ENCODE measurements around the gene TNFAIP8L1.

The TNFAIP8L1 gene

DNA sequence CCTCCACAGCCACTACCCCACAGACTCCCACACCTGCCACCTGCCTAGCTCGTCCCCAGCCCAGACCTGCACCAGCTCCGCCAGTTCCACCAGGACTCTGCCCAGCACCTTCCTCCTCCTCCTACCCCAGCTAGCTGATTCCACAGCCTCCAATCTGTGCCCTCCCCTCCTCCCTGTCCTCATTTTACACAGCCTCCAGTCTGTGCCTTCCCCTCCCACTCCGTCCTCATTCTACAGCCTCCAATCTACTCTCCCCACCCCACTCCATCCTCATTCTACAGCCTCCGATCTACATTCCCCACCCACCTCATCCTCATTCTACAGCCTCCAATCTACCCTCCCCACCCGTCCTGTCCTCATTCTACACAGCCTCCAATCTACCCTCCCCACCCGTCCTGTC lies 23.5 kb downstream of the TNFAIP8L1 start:
- TF ChIP-seq CTCF (IDR thresholded peaks at IDR 0.05; ENCODE audit: low read depth, low read length, missing control alignments): no peak
- H3K4me3 ChIP-seq (replicated peaks; ENCODE audit: low read depth, low read length): no peak overlapping the region
- no peak for DNase-seq (ENCODE audit: extremely low read depth, low read depth)

- no peak for DNase-seq (ENCODE audit: extremely low read depth, low read depth)
- no peak overlapping the region for H3K4me3 ChIP-seq (replicated peaks; ENCODE audit: low read depth, low read length)
- TF ChIP-seq CTCF (IDR thresholded peaks at IDR 0.05; ENCODE audit: low read depth, low read length, missing control alignments): no peak
Observed at GRCh38 chr19:4664642-4665041, 25.3 kb downstream of the TNFAIP8L1 start.

DNA sequence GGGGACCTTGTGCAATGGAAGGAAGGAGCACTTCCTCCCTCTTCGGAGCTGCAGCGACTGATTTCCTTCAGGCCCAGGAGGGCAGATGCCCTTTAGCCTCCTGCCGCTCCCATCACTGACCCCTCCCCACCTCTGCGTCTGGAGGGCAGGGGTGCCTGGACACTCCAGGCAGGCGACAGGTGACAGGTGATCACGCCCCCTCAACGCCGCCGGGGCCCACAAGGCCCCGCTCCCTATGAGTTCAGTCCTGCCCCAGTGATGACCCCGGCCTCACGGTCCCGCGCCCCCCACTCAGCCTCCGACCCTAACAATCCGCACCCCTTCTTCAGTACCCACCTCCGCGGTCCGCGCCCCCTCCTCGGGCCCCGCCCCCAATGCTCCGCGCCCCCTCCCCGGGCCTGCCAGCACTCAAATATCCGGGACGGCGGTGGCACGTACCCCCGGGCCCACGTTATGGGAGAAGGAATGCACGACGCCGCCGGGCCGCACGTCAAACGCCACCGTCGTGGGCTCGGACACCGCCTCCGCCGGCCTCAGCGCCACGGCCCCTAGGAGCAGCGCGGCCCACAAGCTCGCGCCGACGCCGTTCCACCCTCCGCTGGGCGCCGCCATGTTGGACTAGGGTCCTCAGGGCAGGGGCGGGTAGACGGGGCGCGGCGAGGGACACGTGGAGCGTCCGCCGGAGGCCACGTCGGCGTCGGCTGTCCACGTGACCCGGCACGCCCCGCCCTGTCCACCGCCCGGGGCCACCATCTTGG lies 30.6 kb downstream of the TNFAIP8L1 start, which contains the start of gene MYDGF:
Gene MYDGF, minus strand, starts transcription at position 620 of the 758 bp plus-strand sequence. Its CDS starts 8 bp downstream, at position 612.
- TF ChIP-seq CTCF (IDR thresholded peaks at IDR 0.05; ENCODE audit: low read depth, low read length, missing control alignments): no peak
- DNase-seq (ENCODE audit: extremely low read depth, low read depth): peak; percentile 48
- H3K4me3 ChIP-seq (replicated peaks; ENCODE audit: low read depth, low read length): peak within 1 kb of the TSS; percentile 97

GRCh38 chr19:4671185-4671851 lies 32.0 kb downstream of the TNFAIP8L1 start:
- TF ChIP-seq CTCF (IDR thresholded peaks at IDR 0.05; ENCODE audit: low read depth, low read length, missing control alignments): no peak
- no peak overlapping the region for H3K4me3 ChIP-seq (replicated peaks; ENCODE audit: low read depth, low read length)
- DNase-seq (ENCODE audit: extremely low read depth, low read depth): no peak

- H3K4me3 ChIP-seq (replicated peaks; ENCODE audit: low read depth, low read length): no peak overlapping the region
- DNase-seq (ENCODE audit: extremely low read depth, low read depth): no peak
- TF ChIP-seq CTCF (IDR thresholded peaks at IDR 0.05; ENCODE audit: low read depth, low read length, missing control alignments): no peak
Observed at GRCh38 chr19:4673216-4673615, 33.9 kb downstream of the TNFAIP8L1 start.

DNA sequence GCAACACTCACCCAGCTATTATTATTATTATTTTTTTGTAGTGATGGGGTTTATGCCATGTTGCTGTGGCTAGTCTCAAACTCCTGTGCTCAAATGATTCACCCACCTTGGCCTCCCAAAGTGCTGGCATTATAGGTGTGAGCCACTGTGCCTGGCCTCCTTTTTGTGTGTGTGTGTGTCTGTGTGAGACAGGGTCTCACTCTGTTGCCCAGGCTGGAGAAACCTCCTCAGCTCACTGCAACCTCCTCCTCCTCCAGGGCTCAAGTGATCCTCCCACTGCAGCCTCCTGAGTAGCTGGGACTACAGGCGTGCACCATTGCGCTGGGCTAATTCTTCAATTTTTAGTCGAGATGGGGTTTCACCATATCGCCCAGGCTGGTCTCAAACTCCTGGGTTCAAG lies 34.4 kb downstream of the TNFAIP8L1 start:
- DNase-seq (ENCODE audit: extremely low read depth, low read depth): no peak
- TF ChIP-seq CTCF (IDR thresholded peaks at IDR 0.05; ENCODE audit: low read depth, low read length, missing control alignments): no peak
- H3K4me3 ChIP-seq (replicated peaks; ENCODE audit: low read depth, low read length): no peak overlapping the region

Data from HFF-Myc (cell line).